HG02642 (cell line): Measurements from ENCODE around the gene ADIRF.
"Not testable (repeated sequence)": the region's sequence is repeated elsewhere in the genome, so short reads cannot be mapped to it uniquely, and the experiment has no call there.

Source experiments
- ATAC-seq: cut with Tn5 transposase; IDR thresholded peaks from one replicate; pipeline ENCODE4 v1.9.1; 2021; ENCODE audit warnings: mild to moderate bottlenecking; ENCODE audit not compliant: unreplicated experiment, poor library complexity

ADIRF gene

GRCh38 chr10:87019066-87019465 lies 50.8 kb downstream of the ADIRF start:
- ATAC-seq, result not testable (repeated sequence)

GRCh38 chr10:87019504-87019903 lies 51.2 kb downstream of the ADIRF start:
- ATAC-seq, result not testable (repeated sequence)

DNA sequence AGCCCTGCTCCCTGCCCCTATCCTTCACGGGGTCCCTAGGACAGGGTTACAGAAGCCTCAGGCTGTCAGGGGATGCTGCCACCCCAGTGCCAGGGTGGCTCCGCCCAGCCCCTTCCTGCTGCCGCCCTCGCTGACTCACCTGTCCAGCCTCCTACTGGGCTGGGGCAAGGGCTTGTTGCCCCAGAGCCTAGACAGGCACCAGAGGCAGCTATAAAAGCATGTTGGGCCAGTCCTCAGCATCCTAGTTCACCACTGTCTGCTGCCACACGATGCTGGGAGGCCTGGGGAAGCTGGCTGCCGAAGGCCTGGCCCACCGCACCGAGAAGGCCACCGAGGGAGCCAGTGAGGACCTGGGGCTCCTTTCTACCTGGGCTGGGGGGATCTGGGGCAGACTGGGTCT lies 51.8 kb downstream of the ADIRF start, which contains the start of gene FAM25A:
Gene FAM25A, plus strand, starts transcription at position 239 of the 400 bp plus-strand sequence. Its CDS starts 31 bp downstream, at position 270.
- ATAC-seq, result not testable (repeated sequence)
